NB4 (cell line): ENCODE results near the gene NPFF.
A peak's percentile ranks its signal among the peaks of the same experiment; 100 is the strongest.

Experiments
- POLR2A ChIP-seq: IDR thresholded peaks from 2 replicates; pipeline ENCODE4 v1.6.1; 2011; ENCODE audit warnings: mild to moderate bottlenecking; ENCODE audit not compliant: insufficient read length; ENCODE audit errors: extremely low read depth
- TF ChIP-seq, protein P1 (sequence below): IDR thresholded peaks from one replicate; pipeline ENCODE4 v1.5.1; 2012; ENCODE audit warnings: low read depth, low read length
- TF ChIP-seq, protein P2 (sequence below): IDR thresholded peaks from 2 replicates; pipeline ENCODE4 v1.6.1; 2011; ENCODE audit warnings: low read depth, low read length

DNA sequence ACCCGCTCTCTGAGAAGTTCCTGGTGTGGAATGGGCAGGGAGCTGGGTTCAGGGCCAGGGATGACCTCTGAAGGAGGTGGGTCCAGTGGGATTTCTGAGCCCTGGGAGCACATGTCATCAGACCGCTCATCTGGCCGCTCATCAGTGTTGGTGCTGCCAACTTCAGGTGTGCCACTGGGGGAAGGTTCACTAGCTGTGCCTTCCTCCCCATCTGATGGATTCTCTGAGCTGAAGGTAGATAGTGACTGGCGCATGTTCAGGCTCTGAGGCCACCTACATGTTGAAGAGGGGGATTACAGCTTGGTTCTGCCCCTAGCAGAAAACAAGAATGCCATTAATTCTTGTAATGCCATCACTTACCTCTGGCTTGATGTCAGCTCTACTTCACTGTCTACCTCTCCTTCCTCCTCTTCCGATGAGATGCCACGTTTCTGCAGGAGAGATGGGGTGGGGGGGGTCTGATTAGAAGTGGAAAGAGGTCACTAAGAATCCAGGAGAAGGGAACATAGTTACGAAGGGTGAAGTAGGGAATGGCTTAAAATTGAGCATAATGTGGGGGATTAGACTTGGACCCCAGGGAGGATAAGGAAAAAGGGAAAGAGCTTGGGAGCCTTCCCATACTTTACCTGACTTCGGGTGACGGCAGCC, 25.2 kb downstream of the NPFF start:
- TF ChIP-seq, protein P1, sequence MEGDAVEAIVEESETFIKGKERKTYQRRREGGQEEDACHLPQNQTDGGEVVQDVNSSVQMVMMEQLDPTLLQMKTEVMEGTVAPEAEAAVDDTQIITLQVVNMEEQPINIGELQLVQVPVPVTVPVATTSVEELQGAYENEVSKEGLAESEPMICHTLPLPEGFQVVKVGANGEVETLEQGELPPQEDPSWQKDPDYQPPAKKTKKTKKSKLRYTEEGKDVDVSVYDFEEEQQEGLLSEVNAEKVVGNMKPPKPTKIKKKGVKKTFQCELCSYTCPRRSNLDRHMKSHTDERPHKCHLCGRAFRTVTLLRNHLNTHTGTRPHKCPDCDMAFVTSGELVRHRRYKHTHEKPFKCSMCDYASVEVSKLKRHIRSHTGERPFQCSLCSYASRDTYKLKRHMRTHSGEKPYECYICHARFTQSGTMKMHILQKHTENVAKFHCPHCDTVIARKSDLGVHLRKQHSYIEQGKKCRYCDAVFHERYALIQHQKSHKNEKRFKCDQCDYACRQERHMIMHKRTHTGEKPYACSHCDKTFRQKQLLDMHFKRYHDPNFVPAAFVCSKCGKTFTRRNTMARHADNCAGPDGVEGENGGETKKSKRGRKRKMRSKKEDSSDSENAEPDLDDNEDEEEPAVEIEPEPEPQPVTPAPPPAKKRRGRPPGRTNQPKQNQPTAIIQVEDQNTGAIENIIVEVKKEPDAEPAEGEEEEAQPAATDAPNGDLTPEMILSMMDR = peak; percentile 25
- TF ChIP-seq POLR2A = peak; percentile 2
- TF ChIP-seq, protein P2, sequence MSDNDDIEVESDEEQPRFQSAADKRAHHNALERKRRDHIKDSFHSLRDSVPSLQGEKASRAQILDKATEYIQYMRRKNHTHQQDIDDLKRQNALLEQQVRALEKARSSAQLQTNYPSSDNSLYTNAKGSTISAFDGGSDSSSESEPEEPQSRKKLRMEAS = no peak
